WTC11 (cell line): ENCODE results near the gene DNAL4. TPM values are rescaled to one million over a fixed set of nuclear protein-coding genes. Genes with fewer than 3 reads are reported as not detected.

Source experiments
- ATAC-seq: fragments of 200-7000 bp; cut with Tn5 transposase; 2 replicates; pipeline ENCODE4 v1.10.0; 2021; ENCODE audit warnings: mild to moderate bottlenecking, moderate library complexity
- CTCF ChIA-PET: fragments of 300-600 bp; sonication (Branson Sonifier 250); formaldehyde crosslinking; loops from one replicate; lab custom pipeline; 2021; ENCODE audit warnings: antibody characterized with exemption; lab: Charles Lee
- POLR2A ChIA-PET: fragments of 350-600 bp; sonication (Branson Sonifier 250); formaldehyde crosslinking; loops from one replicate; lab custom pipeline; 2021; ENCODE audit warnings: antibody characterized with exemption; lab: Charles Lee
- DNase-seq: peaks from one replicate; pipeline ENCODE4 v3.0.0; 2021; ENCODE audit warnings: low spot score
- H3K27ac Mint-ChIP-seq: 2 replicates; pipeline ENCODE4 v1.8.0; 2021; ENCODE audit warnings: mixed read lengths
- H3K27me3 Mint-ChIP-seq: 2 replicates; pipeline ENCODE4 v1.8.0; 2021; ENCODE audit warnings: low read depth, mild to moderate bottlenecking, moderate library complexity, mixed read lengths
- H3K36me3 Mint-ChIP-seq: 2 replicates; pipeline ENCODE4 v1.8.0; 2021; ENCODE audit warnings: mixed read lengths
- H3K4me1 Mint-ChIP-seq: 2 replicates; pipeline ENCODE4 v1.8.0; 2022; ENCODE audit warnings: mixed read lengths
- H3K4me3 Mint-ChIP-seq: 2 replicates; pipeline ENCODE4 v1.8.0; 2021; ENCODE audit warnings: mild to moderate bottlenecking, moderate library complexity, mixed read lengths
- H3K9me3 Mint-ChIP-seq: 2 replicates; pipeline ENCODE4 v1.8.0; 2021; ENCODE audit warnings: mixed read lengths
- E2F5 ChIP-seq: sonication (generic); formaldehyde crosslinking; IDR thresholded peaks from 2 replicates; pipeline ENCODE4 v1.8.1; 2022; ENCODE audit warnings: mild to moderate bottlenecking, moderate library complexity, missing genetic modification reagents
- ESRRA ChIP-seq: sonication (generic); formaldehyde crosslinking; IDR thresholded peaks from 2 replicates; pipeline ENCODE4 v1.8.1; 2022; ENCODE audit warnings: mild to moderate bottlenecking, missing genetic modification reagents, borderline replicate concordance
- GTF2I ChIP-seq: fragments of 250-450 bp; sonication (Bioruptor Pico); conservative IDR thresholded peaks from 2 replicates; pipeline ENCODE4 v1.4.0; 2021; ENCODE audit warnings: mild to moderate bottlenecking
- HMGXB4 ChIP-seq: sonication (generic); formaldehyde crosslinking; IDR thresholded peaks from 2 replicates; pipeline ENCODE4 v1.8.1; 2023; ENCODE audit warnings: mild to moderate bottlenecking, moderate library complexity, missing genetic modification reagents
- MXD4 ChIP-seq: fragments of 250-450 bp; sonication (Bioruptor Pico); IDR thresholded peaks from 2 replicates; pipeline ENCODE4 v1.8.0; 2021; ENCODE audit warnings: mild to moderate bottlenecking, moderate library complexity, borderline replicate concordance
- MYBL2 ChIP-seq: sonication (generic); formaldehyde crosslinking; IDR thresholded peaks from 2 replicates; pipeline ENCODE4 v1.8.1; 2023; ENCODE audit warnings: mild to moderate bottlenecking, moderate library complexity, missing genetic modification reagents
- NR3C1 ChIP-seq: sonication (generic); formaldehyde crosslinking; conservative IDR thresholded peaks from 2 replicates; pipeline ENCODE4 v1.8.1; 2023; ENCODE audit warnings: low read depth, mild to moderate bottlenecking, missing genetic modification reagents
- OVOL2 ChIP-seq: fragments of 250-450 bp; sonication (Bioruptor Pico); IDR thresholded peaks from 2 replicates; pipeline ENCODE4 v1.9.0; 2021; ENCODE audit warnings: mild to moderate bottlenecking, borderline replicate concordance
- RELA ChIP-seq: sonication (generic); formaldehyde crosslinking; IDR thresholded peaks from 2 replicates; pipeline ENCODE4 v1.8.1; 2022; ENCODE audit warnings: missing genetic modification reagents, mild to moderate bottlenecking, borderline replicate concordance
- USF2 ChIP-seq: sonication (generic); formaldehyde crosslinking; IDR thresholded peaks from 2 replicates; pipeline ENCODE4 v1.8.1; 2023; ENCODE audit warnings: mild to moderate bottlenecking, missing genetic modification reagents, moderate library complexity
- ZNF138 ChIP-seq: sonication (generic); formaldehyde crosslinking; conservative IDR thresholded peaks from 2 replicates; pipeline ENCODE4 v1.8.1; 2022; ENCODE audit warnings: mild to moderate bottlenecking, moderate library complexity, missing genetic modification reagents
- ZNF232 ChIP-seq: sonication (generic); formaldehyde crosslinking; IDR thresholded peaks from 2 replicates; pipeline ENCODE4 v1.8.0; 2022; ENCODE audit warnings: mild to moderate bottlenecking, missing genetic modification reagents
- total RNA-seq: library from RNA; stranded (reverse); gene quantifications from 3 replicates; pipeline ENCODE4 v1.2.3, GENCODE V29; 2021
- TF ChIP-seq, protein P1 (sequence below): fragments of 250-450 bp; sonication (Bioruptor Pico); IDR thresholded peaks from 2 replicates; pipeline ENCODE4 v2.1.2; 2022; ENCODE audit warnings: mild to moderate bottlenecking, moderate library complexity
- TF ChIP-seq, protein P2 (sequence below): sonication (generic); formaldehyde crosslinking; conservative IDR thresholded peaks from 2 replicates; pipeline ENCODE4 v1.8.1; 2022; ENCODE audit warnings: mild to moderate bottlenecking, missing genetic modification reagents
- TF ChIP-seq, protein P3 (sequence below): fragments of 250-450 bp; sonication (Bioruptor Pico); conservative IDR thresholded peaks from 2 replicates; pipeline ENCODE4 v1.9.0; 2021; ENCODE audit warnings: mild to moderate bottlenecking
- TF ChIP-seq, protein P4 (sequence below): sonication (generic); formaldehyde crosslinking; IDR thresholded peaks from 2 replicates; pipeline ENCODE4 v1.8.1; 2022; ENCODE audit warnings: low read depth, mild to moderate bottlenecking, moderate library complexity, missing genetic modification reagents, borderline replicate concordance
- TF ChIP-seq, protein P5 (sequence below): sonication (generic); formaldehyde crosslinking; IDR thresholded peaks from 2 replicates; pipeline ENCODE4 v1.8.0; 2023; ENCODE audit warnings: missing genetic modification reagents

DNAL4 gene
- total RNA-seq, 1 experiment from 2014 or later: 11.8 TPM

GRCh38 chr22:38774496-38775166, 19.3 kb downstream of the DNAL4 start:
- Mint-ChIP-seq H3K27ac (no peak overlapping the region), H3K4me1 (peaks cover 17% of the 10 kb centered on the region), H3K36me3 (no peaks in the 10 kb centered on the region), H3K27me3 (no peaks in the 10 kb centered on the region), H3K9me3 (no peaks in the 10 kb centered on the region), H3K4me3 (no peak overlapping the region)
- POLR2A ChIA-PET: no interaction called here
- no peak for TF ChIP-seq HMGXB4 (CRISPR knock-in tag)
- TF ChIP-seq, protein P1, sequence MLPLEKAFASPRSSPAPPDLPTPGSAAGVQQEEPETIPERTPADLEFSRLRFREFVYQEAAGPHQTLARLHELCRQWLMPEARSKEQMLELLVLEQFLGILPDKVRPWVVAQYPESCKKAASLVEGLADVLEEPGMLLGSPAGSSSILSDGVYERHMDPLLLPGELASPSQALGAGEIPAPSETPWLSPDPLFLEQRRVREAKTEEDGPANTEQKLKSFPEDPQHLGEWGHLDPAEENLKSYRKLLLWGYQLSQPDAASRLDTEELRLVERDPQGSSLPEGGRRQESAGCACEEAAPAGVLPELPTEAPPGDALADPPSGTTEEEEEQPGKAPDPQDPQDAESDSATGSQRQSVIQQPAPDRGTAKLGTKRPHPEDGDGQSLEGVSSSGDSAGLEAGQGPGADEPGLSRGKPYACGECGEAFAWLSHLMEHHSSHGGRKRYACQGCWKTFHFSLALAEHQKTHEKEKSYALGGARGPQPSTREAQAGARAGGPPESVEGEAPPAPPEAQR (CRISPR knock-in tag): no peak
- TF ChIP-seq ZNF232 (CRISPR knock-in tag): no peak
- TF ChIP-seq, protein P2, sequence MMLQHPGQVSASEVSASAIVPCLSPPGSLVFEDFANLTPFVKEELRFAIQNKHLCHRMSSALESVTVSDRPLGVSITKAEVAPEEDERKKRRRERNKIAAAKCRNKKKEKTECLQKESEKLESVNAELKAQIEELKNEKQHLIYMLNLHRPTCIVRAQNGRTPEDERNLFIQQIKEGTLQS (CRISPR knock-in tag): no peak
- TF ChIP-seq, protein P3, sequence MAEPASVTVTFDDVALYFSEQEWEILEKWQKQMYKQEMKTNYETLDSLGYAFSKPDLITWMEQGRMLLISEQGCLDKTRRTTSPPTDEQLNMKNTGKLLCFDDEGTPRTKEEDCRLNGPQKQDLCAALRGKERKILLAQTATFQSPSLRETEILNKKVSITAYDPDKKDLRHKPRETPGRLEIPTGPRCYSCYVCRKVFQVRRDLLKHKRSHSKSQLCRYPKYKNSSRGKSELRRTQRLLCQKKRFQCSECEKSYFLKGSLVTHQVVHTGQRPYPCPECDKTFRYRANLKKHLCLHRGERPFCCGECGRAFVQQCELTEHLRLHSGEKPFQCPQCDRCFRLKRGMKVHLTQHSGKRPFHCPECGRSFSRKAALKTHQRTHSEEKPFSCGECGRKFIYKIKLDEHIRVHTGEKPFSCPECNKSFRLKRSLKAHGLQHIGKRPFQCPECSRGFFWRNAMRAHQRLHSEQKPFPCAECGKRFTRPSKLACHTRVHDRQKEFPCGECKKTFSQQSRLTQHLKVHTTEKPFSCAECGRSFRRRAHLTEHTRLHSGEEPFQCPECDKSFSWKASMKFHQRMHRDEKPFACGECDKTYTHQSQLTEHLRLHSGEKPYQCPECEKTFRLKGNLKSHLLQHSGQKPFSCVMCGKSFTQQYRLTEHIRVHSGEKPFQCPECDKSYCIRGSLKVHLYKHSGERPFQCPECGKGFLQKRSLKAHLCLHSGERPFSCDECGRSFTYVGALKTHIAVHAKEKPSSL (CRISPR knock-in tag): no peak
- TF ChIP-seq ESRRA (CRISPR knock-in tag): no peak
- TF ChIP-seq OVOL2 (CRISPR knock-in tag): no peak
- no peak for TF ChIP-seq NR3C1 (CRISPR knock-in tag)
- TF ChIP-seq MXD4 (CRISPR knock-in tag): no peak
- no peak for TF ChIP-seq MYBL2
- ATAC-seq (no peak), DNase-seq (no peak)
- CTCF ChIA-PET: interaction anchor here (1.5 to 2.1 kb wide), 3 partner anchors 9 to 89 kb away, joined by 3 to 9 read pairs (median 8); no protein-coding TSS in a partner anchor

DNA sequence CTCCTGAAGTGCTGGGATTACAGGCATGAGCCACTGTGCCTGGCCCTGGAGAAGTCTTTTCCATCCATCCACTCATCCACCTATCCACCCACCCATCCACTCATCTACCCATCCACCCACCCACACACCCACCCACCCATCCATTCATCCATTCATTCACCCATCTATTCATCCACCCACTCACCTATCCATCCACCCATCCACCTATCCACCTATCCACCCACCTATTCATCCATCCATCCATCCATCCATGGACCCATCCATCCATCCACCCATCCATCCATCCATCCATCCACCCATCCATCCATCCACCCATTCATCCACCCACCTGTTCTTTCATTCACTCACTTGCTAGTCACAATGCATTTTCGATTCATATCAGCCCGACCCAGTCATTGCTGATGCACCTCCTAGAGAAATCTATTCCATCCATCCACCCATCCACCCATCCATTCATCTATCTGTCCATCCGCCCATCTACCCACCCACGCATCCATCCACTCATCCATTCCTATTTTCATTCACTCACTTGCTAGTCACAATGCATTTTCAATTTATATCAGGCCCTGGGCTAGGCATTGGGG, 20.5 kb downstream of the DNAL4 start:
- H3K27me3 Mint-ChIP-seq: no peaks in the 10 kb centered on the region
- H3K4me1 Mint-ChIP-seq: peaks cover 17% of the 10 kb centered on the region
- H3K27ac Mint-ChIP-seq: no peak overlapping the region
- DNase-seq (no peak), ATAC-seq (no peak)
- no peaks in the 10 kb centered on the region for H3K36me3 Mint-ChIP-seq
- TF ChIP-seq, protein P4, sequence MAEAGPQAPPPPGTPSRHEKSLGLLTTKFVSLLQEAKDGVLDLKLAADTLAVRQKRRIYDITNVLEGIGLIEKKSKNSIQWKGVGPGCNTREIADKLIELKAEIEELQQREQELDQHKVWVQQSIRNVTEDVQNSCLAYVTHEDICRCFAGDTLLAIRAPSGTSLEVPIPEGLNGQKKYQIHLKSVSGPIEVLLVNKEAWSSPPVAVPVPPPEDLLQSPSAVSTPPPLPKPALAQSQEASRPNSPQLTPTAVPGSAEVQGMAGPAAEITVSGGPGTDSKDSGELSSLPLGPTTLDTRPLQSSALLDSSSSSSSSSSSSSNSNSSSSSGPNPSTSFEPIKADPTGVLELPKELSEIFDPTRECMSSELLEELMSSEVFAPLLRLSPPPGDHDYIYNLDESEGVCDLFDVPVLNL: no peak
- TF ChIP-seq ZNF138: no peak
- TF ChIP-seq ZNF232 (CRISPR knock-in tag): no peak
- no peak for TF ChIP-seq E2F5
- no peak for TF ChIP-seq NR3C1 (CRISPR knock-in tag)
- no peaks in the 10 kb centered on the region for H3K9me3 Mint-ChIP-seq
- ChIA-PET CTCF (no interaction called here), POLR2A (no interaction called here)
- H3K4me3 Mint-ChIP-seq: no peak overlapping the region

- ChIA-PET POLR2A (no interaction called here), CTCF (no interaction called here)
- Mint-ChIP-seq H3K4me3 (no peak overlapping the region), H3K4me1 (peaks cover 17% of the 10 kb centered on the region), H3K9me3 (no peaks in the 10 kb centered on the region), H3K27ac (no peak overlapping the region), H3K27me3 (no peaks in the 10 kb centered on the region), H3K36me3 (no peaks in the 10 kb centered on the region)
- ATAC-seq (no peak), DNase-seq (no peak)
- no peak for TF ChIP-seq USF2
- TF ChIP-seq MYBL2: no peak
- no peak for TF ChIP-seq RELA (CRISPR knock-in tag)
- TF ChIP-seq GTF2I (CRISPR knock-in tag): no peak
- TF ChIP-seq, protein P5, sequence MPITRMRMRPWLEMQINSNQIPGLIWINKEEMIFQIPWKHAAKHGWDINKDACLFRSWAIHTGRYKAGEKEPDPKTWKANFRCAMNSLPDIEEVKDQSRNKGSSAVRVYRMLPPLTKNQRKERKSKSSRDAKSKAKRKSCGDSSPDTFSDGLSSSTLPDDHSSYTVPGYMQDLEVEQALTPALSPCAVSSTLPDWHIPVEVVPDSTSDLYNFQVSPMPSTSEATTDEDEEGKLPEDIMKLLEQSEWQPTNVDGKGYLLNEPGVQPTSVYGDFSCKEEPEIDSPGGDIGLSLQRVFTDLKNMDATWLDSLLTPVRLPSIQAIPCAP: no peak
Measured at GRCh38 chr22:38772623-38772873, 21.4 kb downstream of the DNAL4 start.
